RWPE2 (cell line): ENCODE data around the gene FADS3.
A peak's percentile ranks its signal among the peaks of the same experiment; 100 is the strongest.

Experiments
- ATAC-seq: fragments of 200-7000 bp; cut with Tn5 transposase; 3 replicates; pipeline ENCODE4 v1.9.1; 2021; ENCODE audit warnings: low read depth
- DNase-seq: peaks from one replicate; pipeline ENCODE4 v3.0.0-alpha.2; 2020; ENCODE audit warnings: low spot score
- H3K27ac ChIP-seq: fragments of 450-650 bp; 2 replicates; pipeline ENCODE4 v1.5.1; 2017; ENCODE audit warnings: mild to moderate bottlenecking; ENCODE audit not compliant: poor library complexity, severe bottlenecking
- H3K27me3 ChIP-seq: fragments of 250-450 bp; sonication (Bioruptor Pico); 2 replicates; pipeline ENCODE4 v1.5.1; 2021; ENCODE audit warnings: mild to moderate bottlenecking, moderate library complexity; ENCODE audit not compliant: insufficient read depth, poor library complexity, severe bottlenecking
- H3K36me3 ChIP-seq: fragments of 250-450 bp; sonication (Bioruptor Pico); 2 replicates; pipeline ENCODE4 v1.5.1; 2020; ENCODE audit warnings: low read depth, mild to moderate bottlenecking, moderate library complexity
- H3K4me1 ChIP-seq: fragments of 250-450 bp; sonication (Bioruptor Pico); 2 replicates; pipeline ENCODE4 v1.5.1; 2021; ENCODE audit warnings: mild to moderate bottlenecking, moderate library complexity; ENCODE audit not compliant: insufficient read depth, poor library complexity, severe bottlenecking
- H3K4me3 ChIP-seq: fragments of 250-450 bp; sonication (Bioruptor Pico); 2 replicates; pipeline ENCODE4 v1.5.1; 2021; ENCODE audit warnings: mild to moderate bottlenecking, moderate library complexity; ENCODE audit not compliant: severe bottlenecking
- H3K9me3 ChIP-seq: fragments of 250-450 bp; sonication (Bioruptor Pico); 2 replicates; pipeline ENCODE4 v1.5.1; 2021; ENCODE audit warnings: mild to moderate bottlenecking, moderate library complexity; ENCODE audit not compliant: severe bottlenecking
- TF ChIP-seq, protein P1 (sequence below): fragments of 450-650 bp; IDR thresholded peaks from one replicate; pipeline ENCODE4 v1.5.1; 2017; ENCODE audit warnings: mild to moderate bottlenecking, moderate library complexity; ENCODE audit not compliant: poor library complexity, severe bottlenecking

The FADS3 gene

DNA sequence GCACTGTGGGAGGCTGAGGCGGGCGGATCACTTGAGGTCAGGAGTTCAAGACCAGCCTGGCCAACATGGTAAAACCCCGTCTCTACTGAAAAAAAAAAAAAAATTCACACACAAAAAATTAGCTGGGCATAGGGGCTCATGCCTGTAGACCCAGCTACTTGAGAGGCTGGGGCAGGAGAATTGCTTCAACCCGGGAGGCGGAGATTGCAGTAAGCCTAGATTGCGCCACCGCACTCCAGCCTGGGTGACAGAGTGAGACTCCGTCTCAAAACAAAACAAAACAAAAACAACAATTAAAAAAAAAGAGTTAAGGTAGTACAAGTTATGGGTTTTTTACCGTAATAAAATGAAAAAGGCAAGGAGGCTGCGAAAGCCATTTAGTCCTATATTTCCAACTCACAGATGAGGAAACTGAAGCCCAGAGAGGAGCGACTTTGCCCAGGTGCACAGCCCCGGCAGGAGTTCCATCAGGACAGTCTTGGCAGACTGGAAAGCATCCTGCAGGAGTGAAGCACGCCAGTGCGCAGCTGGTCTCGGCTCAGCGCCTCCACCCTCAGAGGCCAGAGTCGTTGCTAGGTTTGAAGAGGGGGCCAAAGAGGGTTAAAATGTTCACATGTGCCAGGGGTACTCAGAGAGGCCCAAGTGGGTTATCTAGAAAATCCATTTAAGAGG lies 3.8 kb upstream of the FADS3 start:
- H3K27ac ChIP-seq: no peak overlapping the region
- TF ChIP-seq, protein P1, sequence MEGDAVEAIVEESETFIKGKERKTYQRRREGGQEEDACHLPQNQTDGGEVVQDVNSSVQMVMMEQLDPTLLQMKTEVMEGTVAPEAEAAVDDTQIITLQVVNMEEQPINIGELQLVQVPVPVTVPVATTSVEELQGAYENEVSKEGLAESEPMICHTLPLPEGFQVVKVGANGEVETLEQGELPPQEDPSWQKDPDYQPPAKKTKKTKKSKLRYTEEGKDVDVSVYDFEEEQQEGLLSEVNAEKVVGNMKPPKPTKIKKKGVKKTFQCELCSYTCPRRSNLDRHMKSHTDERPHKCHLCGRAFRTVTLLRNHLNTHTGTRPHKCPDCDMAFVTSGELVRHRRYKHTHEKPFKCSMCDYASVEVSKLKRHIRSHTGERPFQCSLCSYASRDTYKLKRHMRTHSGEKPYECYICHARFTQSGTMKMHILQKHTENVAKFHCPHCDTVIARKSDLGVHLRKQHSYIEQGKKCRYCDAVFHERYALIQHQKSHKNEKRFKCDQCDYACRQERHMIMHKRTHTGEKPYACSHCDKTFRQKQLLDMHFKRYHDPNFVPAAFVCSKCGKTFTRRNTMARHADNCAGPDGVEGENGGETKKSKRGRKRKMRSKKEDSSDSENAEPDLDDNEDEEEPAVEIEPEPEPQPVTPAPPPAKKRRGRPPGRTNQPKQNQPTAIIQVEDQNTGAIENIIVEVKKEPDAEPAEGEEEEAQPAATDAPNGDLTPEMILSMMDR: no peak
- H3K36me3 ChIP-seq: no peaks in the 10 kb centered on the region
- no peaks in the 10 kb centered on the region for H3K9me3 ChIP-seq
- H3K4me3 ChIP-seq: no peak overlapping the region
- ATAC-seq: no peak
- no peak for DNase-seq
- no peaks in the 10 kb centered on the region for H3K4me1 ChIP-seq
- H3K27me3 ChIP-seq: no peaks in the 10 kb centered on the region

DNA sequence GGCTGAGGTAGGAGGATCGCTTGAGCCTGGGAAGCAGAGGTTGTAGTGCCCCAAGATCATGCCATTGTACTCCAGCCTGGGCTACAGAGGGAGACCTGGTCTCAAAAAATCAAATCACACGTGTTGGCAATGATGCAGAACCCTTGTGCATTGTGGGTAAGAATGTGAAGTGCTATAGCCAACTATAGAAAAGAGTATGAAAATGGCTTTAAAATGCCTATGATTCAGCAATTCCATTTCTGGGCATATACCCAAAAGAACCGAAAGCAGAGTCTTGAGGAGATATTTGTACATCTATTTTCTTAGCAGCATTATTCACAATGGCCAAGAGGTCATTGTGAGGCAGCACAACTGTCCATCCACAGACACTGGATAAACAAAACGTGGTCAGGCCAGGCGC lies 2.6 kb upstream of the FADS3 start:
- Histone ChIP-seq H3K36me3 (peaks cover 7% of the 10 kb centered on the region), H3K4me1 (peaks cover 8% of the 10 kb centered on the region), H3K27ac (no peak overlapping the region), H3K9me3 (no peaks in the 10 kb centered on the region), H3K4me3 (no peak overlapping the region), H3K27me3 (no peaks in the 10 kb centered on the region)
- DNase-seq: no peak
- TF ChIP-seq, protein P1: no peak
- no peak for ATAC-seq

DNA sequence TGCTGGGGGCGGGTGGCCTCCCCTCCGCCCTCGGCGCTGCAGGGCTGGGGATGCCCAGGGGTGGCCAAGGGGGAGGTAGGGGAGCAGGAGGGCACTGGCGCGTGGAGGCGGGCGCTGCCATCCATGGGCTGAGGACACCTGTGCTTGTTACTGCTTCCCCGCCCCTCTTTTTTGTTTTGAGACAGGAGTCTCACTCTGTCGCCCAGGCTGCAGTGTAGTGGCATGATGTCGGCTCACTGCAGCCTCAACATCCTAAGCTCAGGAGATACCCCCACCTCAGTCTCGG lies 683 bp upstream of the FADS3 start:
- Histone ChIP-seq H3K36me3 (peaks cover 20% of the 10 kb centered on the region), H3K4me1 (peaks cover 20% of the 10 kb centered on the region), H3K9me3 (no peaks in the 10 kb centered on the region), H3K27me3 (no peaks in the 10 kb centered on the region), H3K27ac (peak overlapping the region; percentile 84), H3K4me3 (no peak overlapping the region)
- DNase-seq (no peak), ATAC-seq (no peak)
- TF ChIP-seq, protein P1: no peak

DNA sequence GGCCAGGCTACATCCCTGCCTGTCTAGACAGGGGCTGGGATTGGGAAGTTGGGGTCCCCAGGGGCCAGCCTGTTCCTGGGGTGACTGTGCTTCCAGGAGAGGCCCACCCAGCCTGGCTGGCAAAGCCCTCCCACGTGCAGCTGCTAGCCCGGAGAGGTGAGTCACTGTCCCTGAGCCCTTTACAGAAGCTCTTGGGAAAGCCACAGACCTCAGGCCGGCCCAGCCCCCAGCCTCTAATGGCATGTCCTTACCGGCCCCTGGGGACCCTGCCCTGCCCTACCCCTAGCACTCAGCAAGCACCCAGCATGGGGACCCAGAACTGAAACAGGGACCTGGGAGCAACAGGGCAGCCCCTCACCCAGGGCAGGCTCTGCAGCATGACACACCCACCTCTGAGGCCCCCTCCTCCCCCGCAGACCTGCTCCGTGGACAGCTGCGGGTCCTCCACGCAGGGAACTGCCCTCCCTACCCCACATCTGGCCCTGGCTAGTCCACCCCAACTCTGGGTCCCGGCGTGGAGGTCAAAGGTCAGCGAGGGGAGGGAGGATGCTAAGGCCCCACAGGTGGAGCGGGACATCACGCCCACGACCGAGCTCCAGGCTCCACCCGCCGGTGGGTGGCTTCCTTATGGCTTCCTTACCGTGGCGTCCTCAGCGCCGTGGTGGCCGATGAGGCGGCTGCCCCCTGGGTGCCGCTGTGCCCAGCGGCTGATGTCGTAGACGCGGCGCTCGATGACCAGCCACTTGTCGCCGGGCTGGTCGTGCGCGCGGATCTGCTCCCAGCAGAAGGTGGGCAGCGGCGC lies 615 bp downstream of the FADS3 start:
- H3K36me3 ChIP-seq: peaks cover 30% of the 10 kb centered on the region
- peak overlapping the region; percentile 75 for H3K4me3 ChIP-seq
- DNase-seq (no peak), ATAC-seq (peak; percentile 20; the same call in 2 of the 3 replicates)
- peak overlapping the region; percentile 84 for H3K27ac ChIP-seq
- H3K27me3 ChIP-seq: no peaks in the 10 kb centered on the region
- H3K4me1 ChIP-seq: peaks cover 20% of the 10 kb centered on the region
- no peaks in the 10 kb centered on the region for H3K9me3 ChIP-seq
- TF ChIP-seq, protein P1: no peak

DNA sequence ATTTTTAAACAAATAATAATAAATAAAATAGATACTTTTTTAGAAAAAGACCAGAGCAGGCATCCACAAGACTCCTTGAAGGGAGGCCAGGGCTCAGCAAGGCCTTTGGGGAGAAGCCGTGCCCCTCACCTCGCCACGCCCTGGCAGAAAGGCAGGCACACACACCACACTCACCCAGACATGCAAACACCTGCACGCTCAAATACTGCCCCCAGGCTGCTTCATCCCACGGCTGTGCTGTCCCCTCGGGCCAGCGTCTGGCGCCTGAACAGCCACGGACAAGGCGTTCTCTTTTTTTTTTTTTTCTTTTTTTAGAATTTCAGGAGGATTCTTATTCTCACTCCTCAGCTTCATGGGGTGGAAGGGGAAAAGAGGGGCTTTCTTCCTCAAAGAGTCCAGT lies 1.5 kb downstream of the FADS3 start:
- Histone ChIP-seq H3K27me3 (no peaks in the 10 kb centered on the region), H3K4me1 (peaks cover 20% of the 10 kb centered on the region), H3K27ac (peak overlapping the region; percentile 84), H3K4me3 (peak overlapping the region; percentile 75), H3K9me3 (no peaks in the 10 kb centered on the region), H3K36me3 (peaks cover 36% of the 10 kb centered on the region)
- DNase-seq (no peak), ATAC-seq (no peak)
- TF ChIP-seq, protein P1: no peak
